Measurements from ENCODE around the gene GLI1. TPM values are rescaled to one million over a fixed set of nuclear protein-coding genes. Genes with fewer than 3 reads are reported as not detected.

The GLI1 gene
- total RNA-seq, 2 experiments from 2014 or later = 4.6 to 6.5 TPM

- no peak for DNase-seq (ENCODE audit: low spot score)
- H3K4me1 ChIP-seq (ENCODE audit: insufficient read depth, low read length, poor library complexity, severe bottlenecking) = peaks cover 45% of the 10 kb centered on the region
- no peaks in the 10 kb centered on the region for H3K79me2 ChIP-seq (ENCODE audit: insufficient read depth, low read depth, low read length)
- no peaks in the 10 kb centered on the region for H4K20me1 ChIP-seq (ENCODE audit: insufficient read depth, low read length)
- BruUV-seq (replicated peaks) = no TSS peak
- intact Hi-C loops (cut with micrococcal nuclease; ENCODE audit: unreplicated experiment) = loop anchor here (1.0 kb wide), 1 partner anchor 242 kb away; no protein-coding TSS in a partner anchor
- H3K36me3 ChIP-seq (ENCODE audit: insufficient read depth, low read length) = no peaks in the 10 kb centered on the region
- H2AFZ ChIP-seq (ENCODE audit: low read length) = peak overlapping the region; percentile 23; the same call in 1 of the 2 replicates
- H3K4me3 ChIP-seq (ENCODE audit: low read depth, low read length, poor library complexity, severe bottlenecking) = peak overlapping the region; percentile 42
- TF ChIP-seq EZH2phosphoT487 (IDR thresholded peaks at IDR 0.05; ENCODE audit: borderline replicate concordance, low read depth, low read length) (no peak), CTCF (conservative IDR thresholded peaks at IDR 0.05; ENCODE audit: low read length) (no peak)
- peak overlapping the region; percentile 58 for H3K4me2 ChIP-seq (ENCODE audit: low read length)
- H3K9me3 ChIP-seq (ENCODE audit: low read length) = no peaks in the 10 kb centered on the region
- no peak overlapping the region for H3K27ac ChIP-seq (ENCODE audit: low read depth, low read length, poor library complexity, severe bottlenecking)
- no peaks in the 10 kb centered on the region for H3K9me2 ChIP-seq (ENCODE audit: insufficient read depth, low read length)
- ChIA-PET POLR2A (interaction anchor here (0.5 to 2.1 kb wide), 15 partner anchors 9 to 943 kb away, joined by 3 to 7 read pairs (median 3); partner anchors contain the start of gene SHMT2), CTCF (ENCODE audit: unreplicated experiment) (interaction anchor here (0.6 to 2.2 kb wide), 11 partner anchors 10 to 242 kb away, joined by 3 to 14 read pairs (median 5); no protein-coding TSS in a partner anchor)
These were observed 4.0 kb upstream of the GLI1 start for GRCh38 chr12:57455374-57456144.

- peak; percentile 85 for DNase-seq (ENCODE audit: low spot score)
- Histone ChIP-seq H4K20me1 (ENCODE audit: insufficient read depth, low read length) (no peaks in the 10 kb centered on the region), H3K9me3 (ENCODE audit: low read length) (no peaks in the 10 kb centered on the region), H2AFZ (ENCODE audit: low read length) (peak overlapping the region; percentile 23; the same call in 1 of the 2 replicates), H3K4me2 (ENCODE audit: low read length) (peak overlapping the region; percentile 58), H3K4me1 (ENCODE audit: insufficient read depth, low read length, poor library complexity, severe bottlenecking) (peaks cover 51% of the 10 kb centered on the region), H3K27ac (ENCODE audit: low read depth, low read length, poor library complexity, severe bottlenecking) (no peak overlapping the region), H3K79me2 (ENCODE audit: insufficient read depth, low read depth, low read length) (no peaks in the 10 kb centered on the region), H3K36me3 (ENCODE audit: insufficient read depth, low read length) (no peaks in the 10 kb centered on the region), H3K9me2 (ENCODE audit: insufficient read depth, low read length) (no peaks in the 10 kb centered on the region), H3K4me3 (ENCODE audit: low read depth, low read length, poor library complexity, severe bottlenecking) (peak overlapping the region; percentile 42)
- POLR2A ChIA-PET = interaction anchor here (0.5 to 2.1 kb wide), 10 partner anchors 20 to 227 kb away, joined by 3 to 7 read pairs (median 3); partner anchors contain the start of gene SHMT2
- intact Hi-C loops (cut with micrococcal nuclease; ENCODE audit: unreplicated experiment) = loop anchor here (1.0 kb wide), 1 partner anchor 243 kb away; no protein-coding TSS in a partner anchor
- CTCF ChIA-PET (ENCODE audit: unreplicated experiment) = interaction anchor here (0.9 to 2.2 kb wide), 7 partner anchors 11 to 242 kb away, joined by 3 to 12 read pairs (median 4); no protein-coding TSS in a partner anchor
- no TSS peak for BruUV-seq (replicated peaks)
- peak; percentile 86 for TF ChIP-seq CTCF (conservative IDR thresholded peaks at IDR 0.05; ENCODE audit: low read length)
- no peak for TF ChIP-seq EZH2phosphoT487 (IDR thresholded peaks at IDR 0.05; ENCODE audit: borderline replicate concordance, low read depth, low read length)
These were observed 3.4 kb upstream of the GLI1 start for GRCh38 chr12:57456145-57456700.
